MM.1S (cell line): ENCODE results near the gene LINGO3.

Source experiments
- DNase-seq: peaks from one replicate; pipeline ENCODE4 v3.0.0-alpha.2; 2015
- H2AFZ ChIP-seq: fragments of 300-600 bp; sonication (generic); 2 replicates; pipeline ENCODE4 v1.6.0; 2016; ENCODE audit warnings: antibody characterized with exemption, low read length
- H3F3A ChIP-seq: fragments of 300-600 bp; sonication (generic); 2 replicates; pipeline ENCODE4 v1.6.1; 2016; ENCODE audit warnings: mild to moderate bottlenecking, antibody characterized with exemption, low read length, moderate library complexity, mixed read lengths; ENCODE audit not compliant: insufficient read depth
- H3K27ac ChIP-seq: fragments of 300-600 bp; sonication (generic); 2 replicates; pipeline ENCODE4 v1.5.1; 2016; ENCODE audit warnings: mild to moderate bottlenecking, low read length
- H3K27me3 ChIP-seq: fragments of 300-600 bp; sonication (generic); replicated peaks from 2 replicates; pipeline ENCODE4 v1.6.0; 2016; ENCODE audit warnings: low read length; ENCODE audit not compliant: insufficient read depth
- H3K36me3 ChIP-seq: fragments of 300-600 bp; sonication (generic); replicated peaks from 2 replicates; pipeline ENCODE4 v1.6.1; 2016; ENCODE audit warnings: mild to moderate bottlenecking, low read length, mixed read lengths; ENCODE audit not compliant: insufficient read depth
- H3K4me1 ChIP-seq: fragments of 300-600 bp; sonication (generic); 2 replicates; pipeline ENCODE4 v1.6.1; 2016; ENCODE audit warnings: low read length, mixed read lengths
- H3K4me2 ChIP-seq: fragments of 300-600 bp; sonication (generic); 2 replicates; pipeline ENCODE4 v1.6.0; 2016; ENCODE audit warnings: low read depth, low read length
- H3K4me3 ChIP-seq: fragments of 300-600 bp; sonication (generic); 2 replicates; pipeline ENCODE4 v1.5.1; 2016; ENCODE audit warnings: low read length, mixed read lengths
- H3K79me2 ChIP-seq: fragments of 300-600 bp; sonication (generic); 2 replicates; pipeline ENCODE4 v1.6.1; 2016; ENCODE audit warnings: mixed run types, low read length, mixed read lengths
- H3K9ac ChIP-seq: fragments of 300-600 bp; sonication (generic); 2 replicates; pipeline ENCODE4 v1.6.1; 2016; ENCODE audit warnings: low read length, mixed read lengths
- H3K9me2 ChIP-seq: fragments of 300-600 bp; sonication (generic); replicated peaks from 2 replicates; pipeline ENCODE4 v1.6.1; 2016; ENCODE audit warnings: mild to moderate bottlenecking, low read length, mixed read lengths; ENCODE audit not compliant: insufficient read depth
- H3K9me3 ChIP-seq: fragments of 300-600 bp; sonication (generic); replicated peaks from 2 replicates; pipeline ENCODE4 v1.6.1; 2016; ENCODE audit warnings: mild to moderate bottlenecking, low read length, mixed read lengths; ENCODE audit not compliant: insufficient read depth
- H4K20me1 ChIP-seq: fragments of 300-600 bp; sonication (generic); 2 replicates; pipeline ENCODE4 v1.6.1; 2016; ENCODE audit warnings: mild to moderate bottlenecking, low read length, moderate library complexity, mixed read lengths; ENCODE audit not compliant: insufficient read depth
- EZH2 ChIP-seq: fragments of 300-600 bp; sonication (generic); optimal IDR thresholded peaks from 2 replicates; pipeline ENCODE3; 2017; ENCODE audit warnings: low read depth, mild to moderate bottlenecking, antibody characterized with exemption, low read length, mixed read lengths
- EZH2phosphoT487 ChIP-seq: fragments of 300-600 bp; sonication (generic); IDR thresholded peaks from 2 replicates; pipeline ENCODE4 v1.6.1; 2018; ENCODE audit warnings: antibody characterized with exemption, low read length
- TF ChIP-seq, protein P1 (sequence below): fragments of 300-600 bp; sonication (generic); IDR thresholded peaks from 2 replicates; pipeline ENCODE4 v1.5.1; 2016; ENCODE audit warnings: antibody characterized with exemption, low read length, mixed read lengths

Gene LINGO3

GRCh38 chr19:2334426-2334825, 26.5 kb upstream of the LINGO3 start:
- no peaks in the 10 kb centered on the region for H3K9me3 ChIP-seq
- no peaks in the 10 kb centered on the region for H3K27me3 ChIP-seq
- 0 out of 2 replicates have a peak, but pooled peaks cover 6% of the 10 kb centered on the region for H3K36me3 ChIP-seq
- H2AFZ ChIP-seq, result no peak overlapping the region
- peaks cover 92% of the 10 kb centered on the region for H3K79me2 ChIP-seq
- no peak overlapping the region for H3K27ac ChIP-seq
- H3K4me3 ChIP-seq, result no peak overlapping the region
- no peak overlapping the region for H3K4me2 ChIP-seq
- no peaks in the 10 kb centered on the region for H4K20me1 ChIP-seq
- no peaks in the 10 kb centered on the region for H3K9me2 ChIP-seq
- H3K4me1 ChIP-seq, result peaks cover 33% of the 10 kb centered on the region
- TF ChIP-seq EZH2phosphoT487 (no peak), EZH2 (no peak)
- TF ChIP-seq, protein P1, sequence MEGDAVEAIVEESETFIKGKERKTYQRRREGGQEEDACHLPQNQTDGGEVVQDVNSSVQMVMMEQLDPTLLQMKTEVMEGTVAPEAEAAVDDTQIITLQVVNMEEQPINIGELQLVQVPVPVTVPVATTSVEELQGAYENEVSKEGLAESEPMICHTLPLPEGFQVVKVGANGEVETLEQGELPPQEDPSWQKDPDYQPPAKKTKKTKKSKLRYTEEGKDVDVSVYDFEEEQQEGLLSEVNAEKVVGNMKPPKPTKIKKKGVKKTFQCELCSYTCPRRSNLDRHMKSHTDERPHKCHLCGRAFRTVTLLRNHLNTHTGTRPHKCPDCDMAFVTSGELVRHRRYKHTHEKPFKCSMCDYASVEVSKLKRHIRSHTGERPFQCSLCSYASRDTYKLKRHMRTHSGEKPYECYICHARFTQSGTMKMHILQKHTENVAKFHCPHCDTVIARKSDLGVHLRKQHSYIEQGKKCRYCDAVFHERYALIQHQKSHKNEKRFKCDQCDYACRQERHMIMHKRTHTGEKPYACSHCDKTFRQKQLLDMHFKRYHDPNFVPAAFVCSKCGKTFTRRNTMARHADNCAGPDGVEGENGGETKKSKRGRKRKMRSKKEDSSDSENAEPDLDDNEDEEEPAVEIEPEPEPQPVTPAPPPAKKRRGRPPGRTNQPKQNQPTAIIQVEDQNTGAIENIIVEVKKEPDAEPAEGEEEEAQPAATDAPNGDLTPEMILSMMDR, result no peak
- peaks cover 34% of the 10 kb centered on the region for H3F3A ChIP-seq
- no peak for DNase-seq
- no peak overlapping the region for H3K9ac ChIP-seq

GRCh38 chr19:2333807-2334211, 25.9 kb upstream of the LINGO3 start:
- TF ChIP-seq EZH2, result no peak
- Histone ChIP-seq H2AFZ (no peak overlapping the region), H3K27ac (peak overlapping the region; percentile 61; the same call in 1 of the 2 replicates), H3K27me3 (no peaks in the 10 kb centered on the region), H3K4me2 (no peak overlapping the region), H4K20me1 (no peaks in the 10 kb centered on the region), H3K36me3 (0 out of 2 replicates have a peak, but pooled peaks cover 6% of the 10 kb centered on the region), H3K9me2 (no peaks in the 10 kb centered on the region), H3F3A (peaks cover 34% of the 10 kb centered on the region), H3K9ac (no peak overlapping the region), H3K9me3 (no peaks in the 10 kb centered on the region), H3K4me1 (peaks cover 36% of the 10 kb centered on the region), H3K4me3 (no peak overlapping the region), H3K79me2 (peaks cover 97% of the 10 kb centered on the region)
- DNase-seq, result no peak

GRCh38 chr19:2333027-2333806, 25.3 kb upstream of the LINGO3 start:
- peak overlapping the region; percentile 89; the same call in 1 of the 2 replicates for H3K27ac ChIP-seq
- H2AFZ ChIP-seq, result no peak overlapping the region
- peaks cover 97% of the 10 kb centered on the region for H3K79me2 ChIP-seq
- no peak overlapping the region for H3K9ac ChIP-seq
- no peaks in the 10 kb centered on the region for H3K27me3 ChIP-seq
- H3K9me2 ChIP-seq, result no peaks in the 10 kb centered on the region
- H3K4me2 ChIP-seq, result peak overlapping the region; percentile 45; the same call in 1 of the 2 replicates
- TF ChIP-seq, protein P1, result no peak
- TF ChIP-seq EZH2 (no peak), EZH2phosphoT487 (no peak)
- 0 out of 2 replicates have a peak, but pooled peaks cover 6% of the 10 kb centered on the region for H3K36me3 ChIP-seq
- peaks cover 36% of the 10 kb centered on the region for H3K4me1 ChIP-seq
- H4K20me1 ChIP-seq, result no peaks in the 10 kb centered on the region
- peak; percentile 80 for DNase-seq
- H3K4me3 ChIP-seq, result no peak overlapping the region
- peaks cover 34% of the 10 kb centered on the region for H3F3A ChIP-seq
- no peaks in the 10 kb centered on the region for H3K9me3 ChIP-seq
